GM12874 (cell line): ENCODE data around the gene PRUNE2.

Source experiments
- TF ChIP-seq, protein P1 (sequence below): IDR thresholded peaks from 2 replicates; pipeline ENCODE4 v1.5.1; 2011; ENCODE audit warnings: low read depth, mild to moderate bottlenecking, control low read depth, low read length, moderate library complexity; ENCODE audit not compliant: insufficient read depth

The PRUNE2 gene

DNA sequence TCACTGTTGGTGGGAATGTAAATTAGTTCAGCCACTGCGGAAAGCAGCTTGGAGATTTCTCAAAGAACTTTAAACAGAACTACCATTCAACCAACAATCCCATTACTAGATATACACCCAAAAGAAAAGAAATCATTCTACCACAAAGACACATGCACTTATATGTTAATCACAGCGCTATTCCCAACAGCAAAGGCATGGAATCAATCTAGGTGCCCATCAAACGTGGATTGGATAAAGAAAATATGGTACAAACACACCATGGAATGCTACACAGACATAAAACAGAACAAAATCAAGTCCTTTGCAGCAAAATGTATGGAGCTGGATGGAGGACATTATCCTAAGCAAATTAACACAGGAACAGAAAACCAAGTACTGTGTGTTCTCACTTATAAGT lies 42.1 kb downstream of the PRUNE2 start:
- TF ChIP-seq, protein P1, sequence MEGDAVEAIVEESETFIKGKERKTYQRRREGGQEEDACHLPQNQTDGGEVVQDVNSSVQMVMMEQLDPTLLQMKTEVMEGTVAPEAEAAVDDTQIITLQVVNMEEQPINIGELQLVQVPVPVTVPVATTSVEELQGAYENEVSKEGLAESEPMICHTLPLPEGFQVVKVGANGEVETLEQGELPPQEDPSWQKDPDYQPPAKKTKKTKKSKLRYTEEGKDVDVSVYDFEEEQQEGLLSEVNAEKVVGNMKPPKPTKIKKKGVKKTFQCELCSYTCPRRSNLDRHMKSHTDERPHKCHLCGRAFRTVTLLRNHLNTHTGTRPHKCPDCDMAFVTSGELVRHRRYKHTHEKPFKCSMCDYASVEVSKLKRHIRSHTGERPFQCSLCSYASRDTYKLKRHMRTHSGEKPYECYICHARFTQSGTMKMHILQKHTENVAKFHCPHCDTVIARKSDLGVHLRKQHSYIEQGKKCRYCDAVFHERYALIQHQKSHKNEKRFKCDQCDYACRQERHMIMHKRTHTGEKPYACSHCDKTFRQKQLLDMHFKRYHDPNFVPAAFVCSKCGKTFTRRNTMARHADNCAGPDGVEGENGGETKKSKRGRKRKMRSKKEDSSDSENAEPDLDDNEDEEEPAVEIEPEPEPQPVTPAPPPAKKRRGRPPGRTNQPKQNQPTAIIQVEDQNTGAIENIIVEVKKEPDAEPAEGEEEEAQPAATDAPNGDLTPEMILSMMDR: no peak

DNA sequence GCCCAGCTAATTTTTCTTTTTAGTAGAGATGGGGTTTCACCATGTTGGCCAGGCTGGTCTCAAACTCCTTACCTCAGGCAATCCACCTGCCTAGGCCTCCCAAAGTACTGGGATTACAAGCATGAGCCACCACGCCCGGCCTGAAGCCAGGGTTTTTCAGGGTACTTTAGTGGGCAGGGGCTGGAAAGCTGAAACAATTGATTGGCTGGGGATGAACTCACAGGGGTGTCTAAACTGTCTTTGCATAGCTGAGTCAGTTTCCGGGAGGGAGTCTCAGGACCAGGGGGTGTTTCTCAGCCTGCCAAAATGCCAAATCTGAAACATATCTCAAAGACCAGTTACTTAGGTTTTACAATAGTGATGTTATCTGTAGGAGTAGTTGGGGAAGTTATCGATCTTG lies 46.1 kb downstream of the PRUNE2 start:
- TF ChIP-seq, protein P1: no peak

DNA sequence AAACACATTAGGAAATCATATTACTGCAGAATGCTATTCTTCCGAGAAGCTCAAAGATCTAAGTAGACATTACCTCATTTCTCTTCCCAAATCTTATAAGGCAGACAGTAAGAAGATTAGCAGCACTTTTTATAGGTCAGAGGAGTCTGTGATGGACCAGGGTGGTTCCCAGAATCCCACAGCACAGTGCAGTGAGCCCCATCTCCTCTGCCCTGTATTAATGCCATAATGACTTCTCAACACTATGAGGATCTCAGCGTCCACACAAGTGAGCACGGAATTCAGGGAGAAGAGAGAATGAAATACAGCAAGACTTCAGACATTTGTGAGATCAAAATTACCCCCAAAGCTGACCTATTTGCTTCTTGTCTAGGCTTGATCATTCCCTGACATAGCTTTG lies 49.9 kb downstream of the PRUNE2 start:
- TF ChIP-seq, protein P1: no peak

DNA sequence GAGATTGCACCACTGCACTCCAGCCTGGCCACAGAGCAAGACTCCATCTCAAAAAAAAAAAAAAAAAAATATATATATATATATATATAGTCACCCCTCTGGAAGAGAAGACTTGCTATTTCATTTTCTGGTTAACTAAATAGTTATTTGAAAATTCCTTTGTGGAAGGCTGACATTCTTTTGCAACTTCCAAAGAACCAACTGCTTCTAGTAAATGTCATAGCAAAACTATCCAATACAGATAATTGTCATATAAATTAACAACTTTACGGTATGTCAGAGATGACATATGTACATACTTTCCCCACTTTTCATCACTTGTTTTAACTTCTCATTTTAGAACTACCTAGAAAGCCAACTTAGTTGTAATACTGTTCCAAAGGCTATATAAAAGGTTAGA lies 50.9 kb downstream of the PRUNE2 start:
- TF ChIP-seq, protein P1: no peak

DNA sequence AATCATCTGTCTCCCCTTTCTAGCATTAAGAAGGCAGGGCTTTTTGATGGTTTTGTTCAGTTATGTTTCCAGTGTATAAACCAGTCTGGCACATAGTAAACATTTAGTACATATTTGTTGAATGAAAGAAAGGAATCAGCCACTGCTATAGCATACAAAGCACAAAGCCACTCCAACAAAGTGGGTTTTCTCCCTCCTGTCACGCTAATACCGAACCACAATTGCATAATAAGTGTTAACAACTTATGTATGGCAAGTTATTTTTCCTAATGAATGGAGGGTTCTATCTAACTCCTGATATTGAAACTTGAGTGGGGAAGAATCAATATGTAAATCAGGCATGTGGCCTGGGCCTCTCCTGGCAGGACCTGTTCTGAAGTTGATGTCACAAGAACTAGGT lies 53.9 kb downstream of the PRUNE2 start:
- TF ChIP-seq, protein P1: no peak

DNA sequence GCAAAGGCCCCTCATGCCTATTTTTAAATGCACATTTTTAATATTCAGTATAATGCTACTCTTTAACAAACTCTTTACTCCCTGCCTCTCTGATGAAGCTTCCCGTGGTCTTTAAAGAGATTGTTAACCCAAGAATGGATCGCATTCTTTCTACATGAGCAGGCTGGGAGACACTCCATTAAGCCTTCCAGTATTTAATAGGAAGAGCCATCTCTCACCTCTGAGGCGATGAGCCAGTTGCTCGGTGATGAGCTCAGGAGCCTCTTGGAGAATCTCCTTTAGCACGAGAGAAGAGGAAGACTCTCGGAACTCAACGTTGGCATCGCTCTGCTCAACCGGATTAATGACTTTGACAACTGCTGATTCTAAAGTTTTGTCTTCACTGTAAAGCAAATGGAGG lies 59.6 kb downstream of the PRUNE2 start:
- TF ChIP-seq, protein P1: no peak

DNA sequence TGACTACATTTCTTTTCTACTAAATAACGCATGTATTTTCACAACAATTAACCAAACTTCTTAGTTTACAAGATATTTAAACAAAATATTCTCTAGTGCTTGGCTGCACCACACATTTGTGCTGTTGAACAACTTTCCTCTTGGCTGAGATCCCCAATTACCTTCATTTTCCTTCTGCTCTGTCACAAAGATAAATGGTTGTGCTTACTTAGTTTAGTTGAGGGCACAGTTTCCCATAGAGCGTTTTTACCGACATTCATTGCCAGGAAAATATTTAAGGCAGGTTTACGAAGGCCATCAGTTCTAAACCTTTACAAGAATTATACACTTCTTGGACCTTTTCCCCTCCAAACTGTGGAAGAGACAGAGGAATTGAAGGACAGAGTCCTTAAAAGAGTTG lies 60.7 kb downstream of the PRUNE2 start:
- TF ChIP-seq, protein P1: no peak
